ENCODE results near the gene RNF222.

Gene RNF222

DNA sequence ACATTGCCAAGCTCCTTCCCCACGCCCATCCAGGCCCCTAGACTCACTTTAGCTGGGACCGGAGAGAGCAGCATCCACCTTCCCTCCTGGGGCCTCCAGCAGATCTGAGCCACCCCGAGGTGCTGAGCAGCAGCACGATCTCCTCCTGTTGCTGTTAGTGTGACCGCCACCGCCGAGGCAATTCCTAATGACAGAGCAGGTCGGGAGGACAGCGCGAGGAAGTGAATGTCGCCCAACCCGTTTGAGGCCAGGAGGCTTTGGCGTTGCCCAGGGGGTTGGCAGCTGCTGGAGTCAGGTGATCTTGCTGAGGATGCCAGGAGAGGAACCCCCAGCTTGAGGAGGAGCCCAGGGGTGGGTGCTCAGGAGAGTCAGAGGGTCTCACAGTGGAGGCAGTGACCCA is at the start of gene RNF222:
Gene RNF222, minus strand, starts transcription at position 192 of the 400 bp plus-strand sequence. CDS start 4,366 bp downstream, outside the sequence.
- DNase-seq: no peak

DNA sequence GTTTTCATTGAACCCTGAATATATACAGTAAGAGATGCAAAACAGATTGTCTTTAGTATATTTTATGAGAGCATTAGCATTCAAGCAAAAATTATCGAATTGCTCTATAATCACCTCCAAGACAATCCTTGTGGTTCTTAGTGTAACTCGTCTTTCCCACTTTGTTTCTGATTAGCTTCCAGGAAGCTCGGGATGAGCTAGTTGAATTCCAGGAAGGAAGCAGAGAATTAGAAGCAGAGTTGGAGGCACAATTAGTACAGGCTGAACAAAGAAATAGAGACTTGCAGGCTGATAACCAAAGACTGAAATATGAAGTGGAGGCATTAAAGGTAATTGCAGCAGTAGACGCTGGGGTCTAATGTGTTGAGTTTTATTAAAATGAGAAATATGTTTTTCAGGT is 47.9 kb upstream of the RNF222 start:
- DNase-seq: no peak

DNA sequence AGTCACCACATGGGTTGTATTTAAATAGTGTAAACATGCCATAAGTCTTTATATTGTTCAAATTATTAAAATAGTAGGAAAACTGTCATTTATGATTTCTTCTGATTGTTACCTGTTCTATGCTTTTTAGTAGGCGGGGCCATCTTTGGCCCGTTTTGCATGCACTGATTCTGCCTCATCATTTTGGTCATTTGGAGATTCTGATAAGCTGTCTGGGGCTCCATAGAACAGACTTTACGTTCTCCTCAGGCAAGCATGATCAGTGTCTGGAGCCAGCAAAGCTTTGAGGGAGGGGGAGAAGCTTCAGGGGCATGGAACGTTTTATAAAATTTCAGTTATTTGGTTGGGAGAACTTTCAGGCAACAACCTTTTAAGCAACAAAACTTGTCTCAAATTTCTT is 46.9 kb upstream of the RNF222 start:
- no peak for DNase-seq

DNA sequence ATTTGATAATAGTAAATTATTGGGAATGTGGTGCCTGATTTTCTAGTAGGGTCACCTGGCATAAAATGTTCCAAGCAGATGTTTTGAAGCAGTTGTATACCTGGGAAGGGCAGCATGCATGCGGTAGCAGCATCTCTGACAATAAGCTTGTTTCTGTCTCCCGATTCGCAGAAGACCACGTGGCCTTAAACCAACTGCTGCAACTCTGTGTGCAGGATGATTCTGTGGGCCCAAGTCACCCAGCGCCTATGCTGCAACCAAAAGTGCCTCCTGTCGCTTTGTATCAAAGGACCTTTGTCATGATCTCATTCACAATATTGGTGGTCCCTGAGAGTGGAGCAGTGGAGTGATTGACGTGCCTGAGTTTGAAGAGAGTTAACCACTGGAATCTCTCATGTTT is 46.1 kb upstream of the RNF222 start:
- DNase-seq: no peak

DNA sequence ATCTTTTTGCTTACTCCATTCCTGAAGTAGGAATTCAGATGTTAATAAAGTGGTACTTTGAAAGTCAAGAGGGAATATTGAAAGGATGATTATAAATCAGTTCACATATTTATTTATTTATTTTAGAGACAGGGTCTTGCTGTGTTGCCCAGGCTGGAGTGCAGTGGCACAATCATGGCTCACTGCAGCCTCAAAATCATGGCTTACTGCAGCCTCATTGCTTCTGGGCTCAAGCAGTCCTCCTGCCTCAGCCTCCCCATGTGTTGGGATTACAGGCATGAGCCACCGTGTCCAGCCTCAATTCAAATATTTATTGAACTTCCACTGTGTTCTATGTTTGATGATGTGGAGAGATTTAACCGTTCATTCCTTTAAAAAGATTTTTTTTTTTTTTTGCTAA is 44.7 kb upstream of the RNF222 start:
- DNase-seq: no peak

DNA sequence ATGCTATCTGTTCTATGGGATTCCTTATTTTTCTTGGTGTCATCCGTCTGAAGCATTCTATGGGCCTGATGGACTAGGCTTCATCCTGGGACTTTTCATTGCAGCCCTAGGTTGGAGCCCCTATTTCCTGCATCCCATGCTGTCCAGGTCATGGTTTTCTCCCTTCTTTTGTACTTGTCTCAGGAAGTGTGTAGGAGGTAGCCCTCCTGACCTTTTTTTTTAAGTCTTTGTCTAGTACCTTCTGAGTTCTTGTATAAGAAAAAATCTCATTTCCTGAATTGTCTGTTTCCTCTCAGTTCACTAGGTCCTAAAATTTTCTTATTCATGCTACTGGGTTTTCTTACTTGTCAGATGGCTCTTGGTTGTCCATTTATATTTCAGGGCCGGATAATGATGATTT is 44.1 kb upstream of the RNF222 start:
- no peak for DNase-seq

DNA sequence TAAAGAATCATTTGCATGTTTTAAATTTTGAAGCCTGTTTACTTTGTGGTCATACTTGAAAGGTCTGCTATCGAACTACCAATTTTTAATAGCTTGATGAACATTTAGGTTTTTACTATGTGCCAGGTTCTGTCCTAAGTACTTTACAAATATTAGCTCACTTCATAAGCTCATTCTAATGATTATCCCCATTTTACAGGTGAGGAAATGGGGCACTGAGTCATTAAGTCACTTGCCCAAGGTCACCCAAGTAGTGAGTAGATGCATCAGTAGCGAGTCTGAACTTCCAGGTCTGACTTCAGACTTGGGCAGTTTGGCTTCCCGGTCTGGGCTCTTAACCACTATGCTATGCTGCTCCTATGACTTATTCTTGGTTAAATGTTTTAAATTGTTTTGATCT is 42.1 kb upstream of the RNF222 start:
- no peak for DNase-seq

DNA sequence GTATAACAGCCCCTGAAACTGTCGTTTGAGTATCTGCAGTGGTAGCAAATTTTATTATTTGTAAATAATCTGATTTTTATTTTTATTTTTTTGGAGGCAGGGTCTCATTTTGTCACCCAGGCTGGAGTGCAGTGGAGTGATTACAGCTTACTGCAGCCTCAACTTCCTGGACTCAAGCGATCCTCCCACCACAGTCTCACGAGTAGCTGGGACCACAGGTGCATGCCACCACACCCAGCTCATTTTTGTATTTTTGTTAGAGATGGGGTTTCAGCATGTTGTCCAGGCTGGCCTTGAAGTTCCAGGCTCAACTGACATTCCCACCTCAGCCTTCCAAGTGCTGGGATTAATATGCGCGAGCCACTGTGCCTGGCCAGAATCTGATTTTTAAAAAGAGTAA is 40.8 kb upstream of the RNF222 start:
- DNase-seq: no peak

- no peak for DNase-seq
Observed at GRCh38 chr17:8436844-8437171, 39.2 kb upstream of the RNF222 start.

DNA sequence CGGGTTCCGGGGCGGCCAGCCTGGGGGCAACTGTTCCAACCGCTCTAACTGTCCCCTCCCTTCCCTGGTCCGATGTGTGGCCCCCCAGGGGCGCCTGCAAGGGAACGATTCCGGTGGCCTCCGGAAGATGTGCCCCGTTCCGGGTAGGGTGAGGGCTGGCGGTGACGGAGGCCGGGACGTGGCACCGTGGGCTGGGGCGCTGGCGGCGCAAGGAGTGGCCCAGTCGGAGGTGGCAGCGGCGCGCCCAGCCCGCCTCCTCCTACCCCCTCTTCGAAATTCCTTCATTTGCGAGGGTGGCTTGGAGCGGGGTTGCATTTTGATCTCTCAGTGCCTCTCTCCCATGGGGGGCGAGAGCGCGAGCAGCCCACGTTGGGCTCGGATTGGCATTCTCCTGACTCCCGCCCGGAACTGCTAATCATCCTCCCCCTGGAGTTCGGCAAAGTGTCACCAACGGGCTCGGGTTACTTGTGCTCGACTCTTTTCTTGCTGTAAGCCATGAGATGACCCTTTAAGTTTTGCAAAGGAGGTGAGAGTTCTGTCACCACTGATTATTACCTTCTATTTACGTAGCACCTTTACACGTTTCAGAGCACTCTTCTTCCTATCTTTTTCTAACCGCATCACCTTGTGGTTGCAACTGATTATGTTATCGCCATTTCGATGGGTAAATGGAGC is 38.7 kb upstream of the RNF222 start:
- peak; percentile 50 to 58 for DNase-seq

GRCh38 chr17:8435245-8436168 is 37.9 kb upstream of the RNF222 start, which contains the start of gene NDEL1:
NDEL1 (plus strand) TSS chr17:8435884; CDS start chr17:8444272, 8,388 bp downstream.
- peak; percentile 99 for DNase-seq

DNA sequence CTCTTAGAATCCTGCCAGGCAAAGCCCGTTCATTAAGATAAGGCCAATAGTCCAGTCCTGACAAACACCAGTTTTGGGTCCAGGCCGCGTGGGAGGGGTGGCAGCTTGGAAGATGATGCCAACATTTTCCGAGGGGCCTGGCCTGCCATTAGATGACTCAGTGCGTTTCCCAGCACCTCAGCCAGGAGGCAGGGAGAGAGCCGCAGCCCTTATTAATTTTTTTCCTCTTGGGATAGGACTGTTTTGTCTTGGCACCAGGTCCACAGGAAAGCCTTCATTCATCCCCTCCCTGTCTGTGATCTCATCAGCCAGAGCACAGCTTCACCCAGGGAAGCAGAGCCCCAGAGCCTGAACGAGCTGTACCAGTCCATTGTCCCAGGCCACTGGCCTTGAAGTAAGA is 33.3 kb upstream of the RNF222 start:
- no peak for DNase-seq

- DNase-seq: no peak
Observed at GRCh38 chr17:8426802-8427201, 29.2 kb upstream of the RNF222 start.

DNA sequence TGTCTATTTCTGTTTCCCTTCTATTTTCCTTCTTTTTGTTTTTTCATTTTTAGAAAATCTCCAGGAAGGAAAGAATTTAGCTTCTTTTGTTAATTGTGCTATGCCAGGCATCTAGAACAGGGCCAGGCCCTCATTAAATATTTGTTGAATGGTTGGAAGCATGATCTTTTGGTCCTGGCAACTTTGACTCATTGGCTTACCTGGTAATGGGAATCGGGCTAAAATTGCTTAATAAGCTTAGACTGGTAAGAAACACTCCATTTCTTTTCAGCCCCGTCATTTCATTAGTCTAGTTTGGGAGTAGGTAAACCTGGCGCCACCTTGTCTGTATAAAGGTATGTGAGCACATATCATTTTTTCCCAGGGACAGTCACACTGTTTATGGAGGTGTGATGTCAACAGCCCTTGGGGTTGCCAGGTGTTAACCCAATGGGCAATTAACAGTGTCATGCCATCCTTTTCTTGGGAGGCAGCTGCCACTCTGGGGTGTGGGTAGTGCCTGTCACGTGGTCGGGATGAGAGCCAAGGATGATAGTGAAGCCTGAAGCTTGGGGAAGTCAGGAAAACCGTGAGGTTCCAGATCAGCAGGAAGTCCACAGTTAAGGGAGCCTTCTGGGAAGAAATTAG is 28.6 kb upstream of the RNF222 start:
- DNase-seq: no peak

GRCh38 chr17:8421571-8421970 is 23.9 kb upstream of the RNF222 start:
- no peak for DNase-seq

DNA sequence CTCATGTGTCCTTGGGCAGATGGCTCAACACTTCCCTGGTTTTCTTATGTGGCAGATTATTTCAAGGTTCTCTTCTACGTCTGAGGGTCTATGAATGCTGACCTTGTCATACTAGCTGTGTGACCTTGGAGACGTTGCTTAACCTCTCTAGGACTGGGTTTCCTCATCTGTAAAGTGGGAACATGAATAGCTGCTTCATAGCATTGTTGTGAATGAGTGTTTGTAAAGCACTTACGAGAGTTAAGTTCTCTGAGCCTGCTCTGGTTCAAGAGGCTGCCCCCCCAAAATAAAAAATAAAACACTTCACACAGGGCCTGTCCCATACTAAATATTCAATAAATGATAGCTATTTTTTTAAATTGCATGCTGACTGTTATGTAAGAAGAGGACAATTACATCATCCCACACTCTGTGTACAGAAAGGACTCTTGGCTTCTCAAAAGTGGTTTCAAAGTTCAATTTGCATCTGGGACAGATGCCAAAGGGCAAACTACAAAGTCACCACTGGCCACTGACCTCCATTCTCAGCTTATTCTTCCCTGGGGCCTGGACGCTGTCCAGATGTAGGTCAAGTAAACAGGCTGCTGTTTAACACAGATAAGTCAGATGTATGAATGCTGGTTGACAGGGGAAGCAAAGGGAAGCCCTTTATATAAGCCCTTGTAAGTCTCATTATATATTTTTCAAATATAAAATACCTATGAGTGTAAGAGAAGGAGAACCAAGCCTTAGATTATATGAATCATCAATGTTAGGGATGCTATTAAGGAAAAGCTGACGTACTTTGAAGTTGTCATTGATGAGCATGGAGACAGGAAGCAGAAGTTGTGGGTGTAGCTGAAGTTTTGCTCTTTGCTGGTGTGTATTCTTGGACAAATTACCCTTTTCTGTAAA is 22.7 kb upstream of the RNF222 start:
- DNase-seq: no peak

- DNase-seq: no peak
Observed at GRCh38 chr17:8419305-8419704, 21.7 kb upstream of the RNF222 start.

DNA sequence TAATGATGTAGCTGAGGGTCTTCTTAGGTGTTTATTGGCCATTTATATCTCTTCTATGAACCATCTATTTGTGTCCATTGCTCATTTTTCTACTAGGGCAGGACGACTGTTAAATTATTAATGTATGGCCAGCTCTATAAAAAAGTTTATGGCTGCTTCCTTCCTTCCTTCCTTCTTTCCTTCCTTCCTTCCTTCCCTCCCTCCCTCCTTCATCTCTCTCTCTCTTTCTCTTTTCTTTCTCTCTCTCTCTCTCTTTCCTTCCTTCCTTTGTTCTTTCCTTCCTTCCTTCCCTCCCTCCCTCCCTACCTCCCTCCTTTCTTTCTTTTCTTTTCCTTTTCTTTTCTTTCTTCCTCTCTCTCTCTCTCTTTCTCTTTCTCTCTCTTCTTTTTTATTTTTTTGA is 20.8 kb upstream of the RNF222 start:
- no peak for DNase-seq

GRCh38 chr17:8417806-8418205 is 20.2 kb upstream of the RNF222 start:
- no peak for DNase-seq

DNA sequence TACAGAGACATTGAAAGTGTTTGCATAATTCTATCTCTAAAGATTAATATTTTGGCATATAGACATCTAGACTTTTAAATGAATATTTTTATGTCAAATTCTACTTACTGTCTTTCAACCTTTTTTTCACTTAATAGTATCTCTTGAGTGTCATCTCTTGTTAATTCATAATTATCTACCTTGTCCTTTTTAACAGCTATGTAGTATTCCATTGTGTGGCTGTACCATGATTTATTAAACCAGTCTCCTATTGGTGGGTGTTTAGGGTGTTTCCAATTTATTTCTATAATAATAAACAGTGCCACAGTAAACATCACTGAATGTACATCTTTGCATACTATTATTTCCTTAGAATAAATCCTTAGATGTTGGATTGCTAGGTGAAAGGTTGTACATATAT is 16.3 kb upstream of the RNF222 start:
- no peak for DNase-seq

DNA sequence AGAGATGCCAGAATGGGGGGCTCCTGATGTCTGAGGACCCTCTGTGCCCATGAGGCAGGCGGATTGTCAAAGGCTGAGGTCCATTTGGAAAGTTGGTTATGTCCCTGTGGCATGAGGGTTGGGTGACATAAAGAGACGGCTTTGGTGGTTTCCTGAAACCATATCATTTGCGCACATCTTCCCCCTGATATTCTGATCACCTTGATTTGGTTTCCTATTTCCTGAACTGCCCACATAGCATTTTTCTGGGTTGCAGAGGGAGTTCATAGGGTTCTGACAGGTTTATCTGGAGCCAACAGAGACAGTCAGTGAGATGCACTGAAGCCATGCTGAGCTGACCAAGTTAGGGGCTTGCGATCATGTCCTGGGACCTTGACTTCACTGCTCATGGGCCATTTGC is 15.7 kb upstream of the RNF222 start:
- no peak for DNase-seq

DNA sequence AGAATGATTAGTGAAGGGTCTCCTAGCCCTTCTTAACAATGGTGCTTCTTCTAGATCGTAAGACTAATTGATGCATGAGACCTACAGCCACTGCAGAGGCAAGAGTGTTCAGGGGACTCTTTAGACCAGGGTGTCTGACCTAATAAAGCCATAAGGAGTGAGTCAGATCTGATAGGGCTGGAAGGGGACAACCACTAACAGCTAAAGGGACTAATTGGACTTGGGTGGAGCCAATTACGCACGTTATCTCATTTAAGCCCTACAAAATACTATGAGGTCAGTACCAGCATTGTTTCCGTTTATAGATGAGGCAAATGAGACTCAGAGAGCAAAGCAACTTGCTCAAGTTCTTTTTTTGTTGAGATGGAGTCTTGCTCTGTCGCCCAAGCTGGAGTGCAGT is 14.5 kb upstream of the RNF222 start:
- DNase-seq: no peak

- DNase-seq: no peak
Observed at GRCh38 chr17:8410883-8411238, 13.2 kb upstream of the RNF222 start.

Data from activated CD4-positive, alpha-beta T cell treated with anti-CD3 and anti-CD28 coated beads for 4 hours (primary cell).